Mesenchymal stem cell (in vitro differentiated cells and primary cell): ENCODE data around the gene AKT3.

Source experiments
- DNase-seq: peaks from one replicate; pipeline ENCODE4 v3.0.0-alpha.2; 2013
- H2AFZ ChIP-seq: one replicate; pipeline ENCODE4 v1.6.1; 2013; ENCODE audit warnings: low read depth, mild to moderate bottlenecking, control low read depth, inconsistent platforms, low read length, moderate library complexity
- H2AK5ac ChIP-seq: 2 replicates; pipeline ENCODE4 v1.6.1; 2013; ENCODE audit warnings: low read length, moderate library complexity, mild to moderate bottlenecking, inconsistent platforms; ENCODE audit not compliant: severe bottlenecking
- H2BK120ac ChIP-seq: one replicate; pipeline ENCODE4 v1.6.1; 2013; ENCODE audit warnings: low read depth, mild to moderate bottlenecking, inconsistent platforms, low read length, moderate library complexity
- H2BK12ac ChIP-seq, 2 experiments: one replicate each; pipeline ENCODE4 v1.6.1; 2013; ENCODE audit warnings: inconsistent platforms in 2 of 2, low read length in 2 of 2, mild to moderate bottlenecking in 2 of 2, moderate library complexity in 2 of 2, control low read depth in 1 of 2
- H2BK15ac ChIP-seq: one replicate; pipeline ENCODE4 v1.6.1; 2013; ENCODE audit warnings: mild to moderate bottlenecking, low read depth, inconsistent platforms; ENCODE audit not compliant: poor library complexity, severe bottlenecking
- H2BK5ac ChIP-seq: 2 replicates; pipeline ENCODE4 v1.6.1; 2013; ENCODE audit warnings: low read depth, mild to moderate bottlenecking, low read length, control low read depth, inconsistent platforms; ENCODE audit not compliant: poor library complexity, severe bottlenecking
- H3K14ac ChIP-seq, 2 experiments: one replicate each; pipeline ENCODE4 v1.6.1; 2013; ENCODE audit warnings: inconsistent platforms in 2 of 2, low read length in 2 of 2, control low read depth in 1 of 2, mild to moderate bottlenecking in 1 of 2, moderate library complexity in 1 of 2
- H3K18ac ChIP-seq, 2 experiments: one replicate each; pipeline ENCODE4 v1.6.1; 2013; ENCODE audit warnings: inconsistent platforms in 2 of 2, low read length in 2 of 2, control low read depth in 1 of 2, low read depth in 1 of 2, mild to moderate bottlenecking in 1 of 2
- H3K23ac ChIP-seq, 2 experiments: one replicate each; pipeline ENCODE4 v1.6.1; 2013; ENCODE audit warnings: inconsistent platforms in 2 of 2, low read length in 2 of 2, mild to moderate bottlenecking in 2 of 2, moderate library complexity in 2 of 2, control low read depth in 1 of 2
- H3K27ac ChIP-seq: 2 replicates; pipeline ENCODE4 v1.5.1; 2013; ENCODE audit warnings: mild to moderate bottlenecking, moderate library complexity, low read length, control low read depth, inconsistent platforms; ENCODE audit not compliant: poor library complexity, severe bottlenecking
- H3K27me3 ChIP-seq, 2 experiments: 2 replicates each; pipeline versions ENCODE4 v1.6.1 to v1.7.0; 2013; ENCODE audit warnings: low read length in 2 of 2, mild to moderate bottlenecking in 2 of 2, moderate library complexity in 2 of 2, control low read depth in 1 of 2, inconsistent platforms in 1 of 2; ENCODE audit not compliant: control insufficient read depth in 1 of 2, insufficient read depth in 1 of 2
- H3K36me3 ChIP-seq, 2 experiments: 2 replicates each; pipeline versions ENCODE4 v1.6.1 to v1.7.0; 2013; ENCODE audit warnings: low read length in 2 of 2, control low read depth in 1 of 2, inconsistent platforms in 1 of 2, low read depth in 1 of 2, mild to moderate bottlenecking in 1 of 2; ENCODE audit not compliant: insufficient read depth in 2 of 2, control insufficient read depth in 1 of 2
- H3K4ac ChIP-seq, 2 experiments: one replicate each; pipeline ENCODE4 v1.6.1; 2013; ENCODE audit warnings: inconsistent platforms in 2 of 2, low read length in 2 of 2, mild to moderate bottlenecking in 2 of 2, moderate library complexity in 2 of 2, control low read depth in 1 of 2, low read depth in 1 of 2
- H3K4me1 ChIP-seq: 2 replicates; pipeline ENCODE4 v1.6.1; 2013; ENCODE audit warnings: low read depth, low read length, control low read depth; ENCODE audit not compliant: control insufficient read depth, insufficient read depth
- H3K4me2 ChIP-seq: 2 replicates; pipeline ENCODE4 v1.6.1; 2013; ENCODE audit warnings: low read length, mild to moderate bottlenecking, inconsistent platforms; ENCODE audit not compliant: poor library complexity, severe bottlenecking
- H3K4me3 ChIP-seq, 2 experiments: 2 replicates each; pipeline versions ENCODE4 v1.5.1 to v1.7.0; 2013; ENCODE audit warnings: low read length in 2 of 2, mild to moderate bottlenecking in 2 of 2, control low read depth in 1 of 2, low read depth in 1 of 2; ENCODE audit not compliant: insufficient read depth in 1 of 2
- H3K79me1 ChIP-seq: replicated peaks from 2 replicates; pipeline ENCODE4 v1.6.1; 2013; ENCODE audit warnings: mild to moderate bottlenecking, control low read depth, low read length, inconsistent platforms; ENCODE audit not compliant: poor library complexity, severe bottlenecking
- H3K9ac ChIP-seq: 2 replicates; pipeline ENCODE4 v1.7.0; 2013; ENCODE audit warnings: mild to moderate bottlenecking, low read length, moderate library complexity
- H3K9me3 ChIP-seq: 2 replicates; pipeline ENCODE4 v1.7.0; 2013; ENCODE audit warnings: mild to moderate bottlenecking, low read length; ENCODE audit not compliant: control insufficient read depth
- H4K8ac ChIP-seq: one replicate; pipeline ENCODE4 v1.6.1; 2013; ENCODE audit warnings: inconsistent platforms, mild to moderate bottlenecking, low read length, moderate library complexity
- H4K91ac ChIP-seq: one replicate; pipeline ENCODE4 v1.6.1; 2013; ENCODE audit warnings: mild to moderate bottlenecking, low read length, inconsistent platforms
- WGBS: methylation state at CpG from one replicate; pipeline ENCODE4 v1.1.7; 2013; ENCODE audit warnings: mixed read lengths; 5-methylcytosine and 5-hydroxymethylcytosine counted together

Gene AKT3

GRCh38 chr1:243790404-243790803, 59.6 kb downstream of the AKT3 start:
- H2AK5ac ChIP-seq, result no peak overlapping the region

GRCh38 chr1:243786531-243786930, 63.5 kb downstream of the AKT3 start:
- H4K91ac ChIP-seq, result no peak overlapping the region
- no peak overlapping the region for H3K27ac ChIP-seq
- peaks cover 26% of the 10 kb centered on the region for H3K79me1 ChIP-seq
- 100% methylated on average over 3 of the region's 3 CpGs for WGBS
- no peak overlapping the region for H2BK5ac ChIP-seq
- no peak overlapping the region for H3K18ac ChIP-seq
- H3K4me2 ChIP-seq, result no peak overlapping the region
- DNase-seq, result peak; percentile 3
- no peak overlapping the region for H3K23ac ChIP-seq
- no peaks in the 10 kb centered on the region for H3K4me1 ChIP-seq
- H3K4me3 ChIP-seq, result no peak overlapping the region
- no peak overlapping the region for H2AK5ac ChIP-seq
- H3K9me3 ChIP-seq, result no peaks in the 10 kb centered on the region
- H2BK15ac ChIP-seq, result no peak overlapping the region
- H2BK120ac ChIP-seq, result no peak overlapping the region
- no peak overlapping the region for H3K4ac ChIP-seq
- H3K9ac ChIP-seq, result no peak overlapping the region
- no peak overlapping the region for H4K8ac ChIP-seq
- H2AFZ ChIP-seq, result no peak overlapping the region
- no peaks in the 10 kb centered on the region for H3K27me3 ChIP-seq
- no peak overlapping the region for H3K14ac ChIP-seq
- H3K36me3 ChIP-seq, result peaks cover 2 to 3% of the 10 kb centered on the region in 2 experiments
- no peak overlapping the region for H2BK12ac ChIP-seq

More at GRCh38 chr1:243790404-243790803, 59.6 kb downstream of the AKT3 start:
- Histone ChIP-seq H3K23ac (no peak overlapping the region), H3K27me3 (no peaks in the 10 kb centered on the region), H3K9ac (no peak overlapping the region), H2BK120ac (no peak overlapping the region), H3K4me3 (no peak overlapping the region), H4K8ac (no peak overlapping the region), H3K14ac (no peak overlapping the region), H3K18ac (no peak overlapping the region), H3K4me2 (no peak overlapping the region), H3K79me1 (peaks cover 24% of the 10 kb centered on the region), H2BK12ac (no peak overlapping the region), H3K36me3 (peaks cover 0 to 2% of the 10 kb centered on the region in 2 experiments), H3K9me3 (no peaks in the 10 kb centered on the region), H2BK5ac (no peak overlapping the region), H2AFZ (no peak overlapping the region), H3K4ac (no peak overlapping the region), H4K91ac (no peak overlapping the region), H2BK15ac (no peak overlapping the region), H3K4me1 (no peaks in the 10 kb centered on the region), H3K27ac (no peak overlapping the region)
- WGBS, result 91% methylated on average over 2 of the region's 3 CpGs
- no peak for DNase-seq

DNA sequence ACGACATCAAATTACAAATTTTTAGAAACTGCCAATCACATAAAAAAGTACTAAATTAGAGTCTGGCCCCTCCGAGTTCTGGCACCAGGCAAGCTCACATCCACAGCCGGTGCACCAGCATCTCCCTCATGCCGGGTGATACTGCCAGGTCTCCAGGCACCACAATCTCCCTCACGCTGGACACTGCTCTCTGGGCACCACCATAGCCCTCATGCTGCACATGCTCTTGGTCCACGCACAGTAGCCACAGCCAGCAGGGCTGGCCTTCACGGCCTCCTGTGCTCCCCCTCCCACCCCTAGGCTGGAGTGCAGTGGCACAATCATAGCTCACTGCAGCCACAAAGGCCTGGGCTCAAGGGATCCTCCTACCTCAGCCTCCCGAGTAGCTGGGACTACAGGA, 65.5 kb downstream of the AKT3 start:
- Histone ChIP-seq H2AK5ac (no peak overlapping the region), H3K36me3 (peaks cover 2 to 3% of the 10 kb centered on the region in 2 experiments), H3K23ac (peak overlapping the region in 1 of 2 experiments; percentile 9), H3K4me3 (no peak overlapping the region), H3K79me1 (peaks cover 26% of the 10 kb centered on the region), H3K4me1 (no peaks in the 10 kb centered on the region), H3K9me3 (no peaks in the 10 kb centered on the region), H3K18ac (peak overlapping the region in 1 of 2 experiments; percentile 61), H2BK5ac (no peak overlapping the region), H3K9ac (no peak overlapping the region), H3K4ac (no peak overlapping the region), H4K91ac (no peak overlapping the region), H2AFZ (no peak overlapping the region), H2BK15ac (no peak overlapping the region), H2BK12ac (no peak overlapping the region), H3K14ac (peak overlapping the region in 1 of 2 experiments; percentile 97), H4K8ac (peak overlapping the region; percentile 66), H3K27ac (no peak overlapping the region), H3K27me3 (no peaks in the 10 kb centered on the region), H3K4me2 (no peak overlapping the region), H2BK120ac (no peak overlapping the region)
- DNase-seq, result no peak
- WGBS, result 95% methylated on average over 8 of the region's 8 CpGs

- H3K4me3 ChIP-seq, result no peak overlapping the region
Measured at GRCh38 chr1:243783714-243784113, 66.3 kb downstream of the AKT3 start.

More at GRCh38 chr1:243783714-243784113, 66.3 kb downstream of the AKT3 start:
- Histone ChIP-seq H3K23ac (no peak overlapping the region), H3K14ac (no peak overlapping the region), H3K27ac (no peak overlapping the region), H3K9me3 (no peaks in the 10 kb centered on the region), H2AK5ac (no peak overlapping the region), H2BK12ac (no peak overlapping the region), H4K8ac (no peak overlapping the region), H4K91ac (no peak overlapping the region), H3K18ac (no peak overlapping the region), H3K4ac (no peak overlapping the region), H3K4me2 (no peak overlapping the region), H3K36me3 (peaks cover 2 to 3% of the 10 kb centered on the region in 2 experiments), H3K9ac (no peak overlapping the region), H2BK120ac (no peak overlapping the region), H2AFZ (no peak overlapping the region), H3K4me1 (no peaks in the 10 kb centered on the region), H2BK5ac (no peak overlapping the region), H2BK15ac (no peak overlapping the region), H3K27me3 (no peaks in the 10 kb centered on the region), H3K79me1 (peaks cover 23% of the 10 kb centered on the region)
- no peak for DNase-seq
- WGBS, result 95% methylated on average over 1 of the region's 2 CpGs
